Vagina (tissue), 2 donors: ENCODE measurements around the gene SLC1A5.

Source experiments
- CTCF ChIP-seq, 3 experiments: fragments of 450-650 bp in 2 of 3; fragments of 200-600 bp in 1 of 3; sonication (generic) in 1 of 3; IDR thresholded peaks; one replicate each; pipeline ENCODE4 v1.5.1; 2017 to 2019; ENCODE audit warnings: antibody characterized with exemption in 3 of 3, mild to moderate bottlenecking in 2 of 3, moderate library complexity in 2 of 3
- POLR2A ChIP-seq, 2 donors: fragments of 450-650 bp; IDR thresholded peaks; one replicate each; pipeline ENCODE4 v1.6.1; 2017; ENCODE audit warnings: antibody characterized with exemption in 2 of 2, mild to moderate bottlenecking in 2 of 2, moderate library complexity in 2 of 2
- POLR2AphosphoS5 ChIP-seq, 2 donors: sonication (generic); formaldehyde crosslinking; IDR thresholded peaks; one replicate each; pipeline ENCODE4 v1.9.0; 2017; ENCODE audit warnings: antibody characterized with exemption in 2 of 2, mild to moderate bottlenecking in 2 of 2, low read depth in 1 of 2; ENCODE audit not compliant: insufficient read depth in 1 of 2

- TF ChIP-seq CTCF (IDR thresholded peaks at IDR 0.05) (no peak), POLR2A (IDR thresholded peaks at IDR 0.05) (no peak), POLR2AphosphoS5 (IDR thresholded peaks at IDR 0.05; ENCODE audit: insufficient read depth in 1 of 2, low read depth in 1 of 2) (no peak)
These were observed 2.5 kb downstream of the SLC1A5 start for GRCh38 chr19:46785980-46786235.
